ENCODE measurements around the gene THUMPD2.
"Not testable (repeated sequence)": the region's sequence is repeated elsewhere in the genome, so short reads cannot be mapped to it uniquely, and the experiment has no call there.

THUMPD2 gene

DNA sequence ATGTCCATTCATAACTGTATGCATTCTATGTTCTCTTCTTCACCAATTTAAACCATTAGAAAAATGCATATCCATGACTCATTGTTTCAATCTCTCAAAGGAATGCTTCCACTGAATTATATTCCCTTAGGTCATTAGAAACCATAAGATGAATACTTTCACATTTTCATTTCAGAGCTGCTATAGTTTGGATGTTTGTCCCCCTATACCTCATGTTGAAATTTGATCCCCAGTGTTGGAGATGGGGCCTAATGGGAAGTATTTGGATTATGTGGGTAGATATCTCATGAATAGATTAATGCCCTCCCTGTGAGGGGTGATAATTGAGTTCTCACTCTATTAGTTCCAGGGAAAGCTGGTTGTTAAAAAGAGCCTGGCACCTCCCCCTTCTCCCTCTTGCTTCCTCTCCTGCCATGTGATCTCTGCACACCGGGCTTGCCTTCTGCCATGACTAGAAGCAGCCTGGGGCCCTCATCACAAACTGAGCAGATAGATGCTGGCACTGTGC is 35.7 kb downstream of the THUMPD2 start:
- no peak for DNase-seq

DNA sequence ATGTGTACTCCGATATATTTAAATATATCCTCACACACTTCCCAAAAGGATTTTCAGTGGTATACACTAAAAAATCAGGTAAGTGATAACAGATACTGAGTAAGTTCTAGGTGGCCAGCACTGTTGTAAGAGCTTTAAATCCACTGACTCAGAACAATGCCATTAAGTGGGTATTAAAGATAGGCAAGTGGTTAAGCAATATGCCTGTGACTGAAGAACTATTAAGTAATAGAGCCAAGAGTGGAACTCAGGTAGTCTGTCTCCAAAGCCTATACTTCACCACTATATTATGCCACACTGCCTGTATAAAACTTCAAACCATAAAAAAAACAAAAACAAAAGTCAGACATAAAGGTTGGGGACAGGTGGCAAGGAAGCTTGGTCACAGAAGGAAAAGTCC is 37.2 kb downstream of the THUMPD2 start:
- no peak for DNase-seq

- no peak for DNase-seq
Observed at GRCh38 chr2:39739386-39739785, 39.7 kb downstream of the THUMPD2 start.

DNA sequence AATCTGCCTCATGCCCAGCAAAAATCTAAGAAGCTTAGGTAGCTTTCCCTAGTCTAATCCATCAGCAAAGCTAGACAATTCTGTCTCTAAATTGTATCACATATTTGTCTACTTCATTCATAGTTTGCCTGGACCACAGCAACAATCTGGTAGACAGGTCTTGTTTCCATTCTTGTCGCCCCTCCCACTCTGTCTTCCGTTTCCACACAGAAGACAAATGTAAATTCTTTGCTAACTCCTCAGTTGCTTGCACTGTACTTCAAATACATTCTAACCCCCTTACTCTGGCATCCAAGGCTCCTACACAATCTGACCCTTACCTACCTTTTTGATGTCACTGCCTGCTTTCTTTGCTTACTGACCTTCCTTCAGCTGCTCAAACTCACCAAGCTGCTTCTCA is 40.1 kb downstream of the THUMPD2 start:
- no peak for DNase-seq

GRCh38 chr2:39737661-39738060 is 41.4 kb downstream of the THUMPD2 start:
- DNase-seq = no peak

GRCh38 chr2:39736640-39737039 is 42.4 kb downstream of the THUMPD2 start:
- DNase-seq = no peak

GRCh38 chr2:39735648-39736047 is 43.4 kb downstream of the THUMPD2 start:
- DNase-seq = no peak

GRCh38 chr2:39734445-39734844 is 44.6 kb downstream of the THUMPD2 start:
- no peak for DNase-seq

- DNase-seq = no peak
Observed at GRCh38 chr2:39733070-39733674, 45.9 kb downstream of the THUMPD2 start.

GRCh38 chr2:39732482-39732881 is 46.6 kb downstream of the THUMPD2 start:
- no peak for DNase-seq

DNA sequence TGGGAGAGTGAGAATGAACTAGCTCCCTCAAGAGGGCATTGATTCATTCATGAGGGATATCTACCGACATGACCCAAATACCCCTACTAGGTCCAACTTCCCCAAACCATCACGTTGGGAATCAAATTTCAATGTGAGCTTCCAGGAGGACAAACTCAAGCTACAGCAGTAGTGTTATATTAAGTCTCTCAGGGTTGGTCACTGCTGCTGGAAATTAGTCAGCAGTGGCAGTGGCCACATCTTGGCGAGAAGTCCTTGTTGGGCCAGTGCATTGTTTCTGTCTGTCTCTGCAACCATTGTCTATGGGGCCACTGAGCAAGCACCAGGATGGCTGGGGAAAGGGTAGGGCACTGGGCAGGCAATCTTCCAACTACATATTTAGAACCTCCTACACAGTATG is 47.5 kb downstream of the THUMPD2 start:
- no peak for DNase-seq

DNA sequence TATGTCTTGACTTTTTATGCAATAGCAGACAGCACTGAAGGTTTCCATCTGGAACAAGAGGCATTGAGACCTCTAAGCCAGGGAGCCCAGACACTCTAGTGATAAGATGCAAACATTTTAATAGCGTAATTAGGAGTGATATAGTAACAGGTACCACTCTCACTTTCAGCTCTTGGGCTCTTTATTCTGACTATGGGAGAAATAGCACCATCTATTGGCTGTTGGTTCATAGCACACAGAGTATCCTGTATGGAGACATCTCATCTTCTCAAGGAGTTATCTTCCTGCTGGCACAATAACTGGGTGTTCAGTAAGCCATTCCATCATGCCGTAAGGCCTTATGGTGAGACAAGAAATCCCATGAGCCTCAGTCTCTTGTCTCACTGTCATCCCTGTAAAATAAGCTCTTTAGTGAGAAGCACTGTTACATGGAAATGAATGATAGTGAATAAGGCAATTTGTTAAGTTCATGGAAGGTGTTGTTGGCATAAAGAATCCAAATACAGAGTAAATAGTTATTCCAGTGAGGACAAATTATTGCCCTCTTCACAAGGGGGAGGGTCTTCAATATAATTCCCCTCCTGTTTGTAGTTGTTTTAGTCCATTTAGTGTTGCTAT is 48.3 kb downstream of the THUMPD2 start:
- DNase-seq = peak in 1 of 6 experiments; percentile 1

DNA sequence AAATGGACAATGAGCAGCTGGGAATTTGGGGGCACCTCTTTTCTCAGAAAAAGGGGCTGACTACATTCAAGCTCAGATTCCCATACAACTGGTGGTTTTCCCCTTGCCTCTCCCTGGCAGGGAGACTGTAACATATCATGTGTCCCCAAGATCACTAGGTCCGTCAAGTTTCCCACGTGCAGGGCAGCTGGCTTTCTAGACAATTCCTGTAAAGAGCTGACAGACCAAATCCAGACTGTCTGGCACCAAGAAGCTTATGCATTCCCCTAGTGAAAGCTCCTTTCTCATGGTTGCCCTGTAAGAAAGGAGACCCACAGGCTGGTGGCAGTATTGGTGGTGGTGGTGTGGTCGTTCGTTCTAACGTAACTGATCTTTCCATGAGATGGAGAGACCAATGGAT is 48.8 kb downstream of the THUMPD2 start:
- no peak for DNase-seq

DNA sequence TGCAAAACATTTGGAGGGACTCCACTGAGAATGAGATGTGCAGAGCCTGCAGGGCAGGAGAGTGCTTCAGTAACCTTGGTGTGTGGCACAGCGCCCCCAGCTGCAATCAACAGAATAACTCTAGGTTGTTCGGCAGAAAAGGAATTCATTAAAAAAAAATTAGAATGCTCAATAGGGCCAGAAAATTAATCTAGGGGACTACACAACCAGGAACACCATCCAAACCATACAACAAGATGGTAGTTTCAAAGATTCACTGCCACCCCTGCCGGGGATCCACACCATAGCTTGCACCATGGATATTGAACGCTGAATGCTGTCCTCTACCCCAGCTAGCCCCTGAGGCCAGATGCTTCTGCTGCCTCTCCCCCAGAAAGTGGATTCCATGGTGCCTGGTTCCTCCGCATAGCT is 50.1 kb downstream of the THUMPD2 start:
- no peak for DNase-seq

DNA sequence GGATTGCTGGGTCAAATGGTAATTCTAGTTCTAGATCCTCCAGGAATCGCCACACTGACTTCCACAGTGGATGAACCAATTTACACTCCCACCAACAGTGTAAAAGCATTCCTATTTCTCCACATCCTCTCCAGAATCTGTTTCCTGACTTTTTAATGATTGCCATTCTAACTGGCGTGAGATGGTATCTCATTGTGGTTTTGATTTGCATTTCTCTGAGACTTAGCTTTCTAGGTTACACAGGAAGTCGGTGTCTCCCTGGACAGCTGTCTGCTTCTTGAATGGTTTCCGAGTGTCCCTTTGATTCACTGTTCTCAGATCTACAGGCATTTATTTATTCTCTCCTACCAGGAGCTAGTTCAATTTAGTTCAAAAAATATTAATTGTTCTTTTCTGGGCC is 51.0 kb downstream of the THUMPD2 start:
- DNase-seq = not testable (repeated sequence)

DNA sequence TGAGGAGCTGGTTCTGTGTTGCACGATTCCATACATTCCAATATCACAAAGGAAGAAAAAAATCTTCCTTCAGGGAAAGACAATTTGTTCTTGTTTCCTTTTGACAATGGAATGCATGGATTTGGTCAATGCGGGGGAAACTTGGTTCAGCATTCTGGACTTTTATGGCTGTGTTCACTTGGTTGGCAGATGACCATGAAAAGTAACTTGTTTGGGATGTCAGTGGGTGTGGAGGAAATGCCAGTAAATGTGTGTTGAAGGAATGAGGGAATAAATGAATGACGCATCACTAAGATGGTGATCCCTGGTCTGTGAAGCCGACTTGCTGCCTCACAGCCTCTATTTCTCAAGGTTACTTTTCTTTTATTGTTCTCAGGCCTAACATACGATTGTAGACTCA is 53.7 kb downstream of the THUMPD2 start:
- DNase-seq = no peak

GRCh38 chr2:39724828-39725144 is 54.3 kb downstream of the THUMPD2 start:
- DNase-seq = no peak

DNA sequence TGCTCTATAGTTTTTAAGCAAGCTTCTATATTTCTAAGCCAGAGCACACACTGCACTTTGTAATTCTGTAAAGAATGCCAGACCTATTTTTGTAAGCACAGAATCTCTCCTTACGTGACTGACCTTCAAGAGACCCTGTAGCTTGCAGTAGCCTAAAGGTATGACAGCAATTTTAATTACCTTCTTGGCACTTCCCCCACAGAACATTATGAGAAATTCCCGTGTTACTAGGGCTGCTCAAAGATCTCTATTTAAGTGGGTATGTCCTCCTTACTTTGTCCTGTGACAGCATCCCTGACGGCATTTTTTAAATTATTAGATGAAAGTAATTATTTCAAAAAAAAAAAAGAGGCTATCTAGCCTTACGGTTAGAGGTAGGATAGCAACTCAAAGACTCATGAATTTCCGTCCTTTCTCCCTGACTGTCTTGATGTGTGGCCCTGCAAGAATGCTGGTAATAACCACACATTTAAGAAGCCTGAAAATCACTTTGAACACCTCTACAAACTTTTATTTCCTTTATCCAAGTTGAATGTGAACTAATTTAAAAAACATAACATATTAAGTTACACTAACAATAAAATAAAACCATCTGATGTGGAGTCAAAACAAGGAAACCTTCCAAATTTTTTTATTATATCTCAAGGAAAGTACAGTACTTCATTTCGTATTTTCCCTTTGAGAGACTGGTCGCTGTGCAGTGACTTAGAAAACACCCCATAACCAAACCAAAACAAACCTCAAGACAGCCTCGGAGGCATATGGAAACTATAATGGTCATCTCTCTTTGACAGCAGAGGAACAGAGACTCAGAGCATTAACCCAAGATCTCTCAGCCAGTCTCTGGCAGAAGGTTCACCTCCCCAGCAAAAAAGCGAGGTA is 54.9 kb downstream of the THUMPD2 start:
- DNase-seq = no peak

DNA sequence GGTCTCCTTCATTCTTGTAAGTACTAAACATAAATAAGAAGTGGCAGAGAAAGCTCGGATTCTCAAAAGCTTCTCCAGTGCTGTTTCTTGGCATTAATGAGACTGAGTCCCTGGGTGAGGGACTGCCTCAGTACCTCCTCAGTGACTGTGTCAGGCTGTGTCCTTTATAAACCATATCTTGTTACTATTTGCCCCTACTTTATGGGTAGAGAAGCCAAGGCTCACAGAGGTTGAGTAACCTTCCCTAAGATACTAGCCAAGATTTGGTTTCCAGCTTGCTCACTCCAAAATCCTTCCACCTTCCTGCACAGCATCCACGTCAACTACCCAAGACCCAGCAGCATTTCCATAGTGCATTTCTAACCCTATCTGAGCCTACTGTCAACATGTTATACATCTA is 55.6 kb downstream of the THUMPD2 start:
- DNase-seq = no peak

GRCh38 chr2:39720970-39721369 is 58.1 kb downstream of the THUMPD2 start:
- DNase-seq = no peak

DNA sequence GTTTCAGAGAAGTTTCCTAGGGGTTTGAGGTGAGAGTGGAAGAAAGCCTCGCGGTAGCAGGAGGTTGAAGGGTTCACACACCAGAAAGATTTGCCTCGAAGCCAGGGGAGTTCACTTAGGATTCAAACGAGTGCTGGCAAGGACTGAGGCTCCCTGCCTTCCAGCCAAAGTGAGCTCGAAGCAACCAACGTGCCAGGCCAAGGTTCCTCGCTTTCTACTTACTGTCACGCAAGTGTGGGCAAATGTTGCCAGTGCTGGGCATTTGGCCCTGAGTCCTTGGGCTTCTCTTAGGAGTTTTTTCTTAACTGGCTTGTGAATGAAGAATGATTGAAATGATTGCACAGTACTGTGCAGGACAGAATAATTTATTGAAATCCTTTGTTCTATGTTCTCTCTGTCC is 59.7 kb downstream of the THUMPD2 start:
- DNase-seq = no peak

DNA sequence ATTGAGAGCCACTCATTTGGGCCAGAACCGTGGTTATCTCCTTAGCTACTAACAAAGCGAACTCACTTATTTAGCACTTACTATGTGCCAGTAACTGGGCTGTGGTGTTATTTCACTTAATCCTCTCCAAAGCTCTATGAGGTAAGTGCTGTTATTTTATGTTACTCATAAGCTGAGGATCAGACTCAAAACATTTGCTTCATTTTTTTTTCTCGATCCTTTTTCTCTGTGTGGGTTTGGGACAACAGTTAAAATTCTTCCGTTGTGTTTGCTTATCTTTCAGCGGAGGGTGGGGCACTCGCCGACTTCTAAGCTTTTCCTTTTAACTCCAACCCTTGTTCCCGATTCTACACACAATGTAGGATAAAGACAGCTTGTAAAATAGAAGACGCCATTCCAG is 60.6 kb downstream of the THUMPD2 start:
- no peak for DNase-seq

DNA sequence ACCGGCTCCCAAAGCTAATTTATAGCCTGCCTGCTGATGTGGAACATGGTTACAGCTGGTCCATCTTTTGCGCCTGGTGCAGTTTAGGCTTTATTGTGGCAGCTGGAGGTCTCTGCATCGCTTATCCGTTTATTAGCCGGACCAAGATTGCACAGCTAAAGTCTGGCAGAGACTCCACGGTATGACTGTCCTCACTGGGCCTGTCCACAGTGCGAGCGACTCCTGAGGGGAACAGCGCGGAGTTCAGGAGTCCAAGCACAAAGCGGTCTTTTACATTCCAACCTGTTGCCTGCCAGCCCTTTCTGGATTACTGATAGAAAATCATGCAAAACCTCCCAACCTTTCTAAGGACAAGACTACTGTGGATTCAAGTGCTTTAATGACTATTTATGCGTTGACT is 62.0 kb downstream of the THUMPD2 start:
- DNase-seq = no peak

DNA sequence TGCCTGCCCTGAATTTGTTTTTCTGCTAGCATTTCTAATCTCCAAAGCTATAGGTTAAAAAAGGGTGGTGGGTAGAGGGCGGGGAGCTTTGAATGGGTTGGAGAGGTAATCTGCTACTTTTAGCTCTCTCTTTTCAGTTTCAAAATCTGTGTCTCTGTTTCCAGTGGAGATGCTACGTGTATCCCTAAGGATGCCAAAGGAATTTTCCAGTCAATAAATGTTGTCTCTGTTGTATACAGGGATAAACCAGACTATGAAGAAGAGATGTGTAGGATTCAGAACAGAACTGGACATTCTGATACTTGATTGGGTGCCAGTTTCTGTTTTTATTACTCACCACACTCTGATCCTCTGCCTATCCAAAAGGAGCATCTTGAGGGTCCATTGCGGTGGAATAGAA is 63.2 kb downstream of the THUMPD2 start:
- no peak for DNase-seq
